ENCODE data around the gene RAB40C. TPM values are rescaled to one million over a fixed set of nuclear protein-coding genes. Genes with fewer than 3 reads are reported as not detected.

The RAB40C gene
- total RNA-seq, 2 experiments from 2014 or later: 6.3 to 7.3 TPM

DNA sequence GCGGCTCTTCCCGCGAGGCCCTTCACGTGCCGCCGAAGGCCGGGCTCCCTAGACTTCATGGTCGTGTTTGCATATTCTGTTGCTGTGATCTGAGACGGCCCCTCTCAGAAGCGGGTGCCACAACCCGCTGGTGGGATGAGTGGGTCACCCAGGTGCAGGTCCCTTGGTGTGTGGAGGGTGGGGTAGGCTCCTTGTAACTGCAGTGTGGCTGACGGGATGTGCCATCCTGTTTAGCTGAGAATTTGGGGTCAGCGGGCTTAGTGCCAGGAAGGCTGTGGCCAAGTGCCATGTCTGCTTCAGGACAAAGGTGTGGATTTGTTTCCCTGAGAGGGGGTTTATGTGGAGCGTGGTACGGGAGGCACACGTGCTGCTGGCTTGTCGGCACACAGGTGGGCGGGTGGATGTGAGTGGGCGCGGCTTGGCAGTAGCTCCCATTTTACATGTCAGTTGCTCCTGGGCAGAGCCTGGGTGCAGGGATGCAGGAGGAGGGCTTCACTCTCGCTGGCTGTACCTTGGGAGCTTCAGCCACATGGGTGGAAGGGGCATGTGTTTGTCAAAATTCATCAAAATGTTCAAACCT is 31.8 kb downstream of the RAB40C start:
- Mint-ChIP-seq H3K27ac (no peak overlapping the region), H3K4me1 (ENCODE audit: low read depth) (no peaks in the 10 kb centered on the region), H3K27me3 (ENCODE audit: low read depth) (no peaks in the 10 kb centered on the region), H3K4me3 (no peak overlapping the region), H3K36me3 (ENCODE audit: low read depth) (no peaks in the 10 kb centered on the region), H3K9me3 (no peaks in the 10 kb centered on the region)
- intact Hi-C loops (cut with micrococcal nuclease): no loop called here
- DNase-seq: no peak
- CTCF ChIA-PET: interaction anchor here (0.6 kb wide), 1 partner anchor 515 kb away, joined by 3 read pairs; no protein-coding TSS in a partner anchor

DNA sequence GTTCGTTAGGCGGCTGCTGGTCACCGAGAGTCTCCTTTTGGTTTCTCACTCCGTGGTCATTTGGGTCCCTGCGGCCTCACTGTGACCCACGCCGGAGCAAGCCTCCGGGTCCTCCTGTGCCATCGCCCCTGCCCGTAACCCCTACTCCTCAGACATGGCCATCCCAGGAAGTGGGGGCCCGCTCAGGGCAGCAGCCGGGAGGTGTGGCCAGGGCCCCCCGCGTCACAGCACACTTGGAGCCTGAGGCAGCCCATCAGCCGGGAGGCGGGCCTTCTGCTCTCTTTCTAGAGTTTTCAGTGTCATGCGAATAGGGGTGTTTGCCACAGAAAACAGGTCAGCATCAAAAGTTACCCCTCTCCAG is 33.0 kb downstream of the RAB40C start:
- intact Hi-C loops (cut with micrococcal nuclease): no loop called here
- no peak overlapping the region for H3K4me3 Mint-ChIP-seq
- CTCF ChIA-PET: no interaction called here
- H3K4me1 Mint-ChIP-seq (ENCODE audit: low read depth): no peaks in the 10 kb centered on the region
- H3K36me3 Mint-ChIP-seq (ENCODE audit: low read depth): no peaks in the 10 kb centered on the region
- no peak overlapping the region for H3K27ac Mint-ChIP-seq
- H3K9me3 Mint-ChIP-seq: no peaks in the 10 kb centered on the region
- no peaks in the 10 kb centered on the region for H3K27me3 Mint-ChIP-seq (ENCODE audit: low read depth)
- DNase-seq: no peak

DNA sequence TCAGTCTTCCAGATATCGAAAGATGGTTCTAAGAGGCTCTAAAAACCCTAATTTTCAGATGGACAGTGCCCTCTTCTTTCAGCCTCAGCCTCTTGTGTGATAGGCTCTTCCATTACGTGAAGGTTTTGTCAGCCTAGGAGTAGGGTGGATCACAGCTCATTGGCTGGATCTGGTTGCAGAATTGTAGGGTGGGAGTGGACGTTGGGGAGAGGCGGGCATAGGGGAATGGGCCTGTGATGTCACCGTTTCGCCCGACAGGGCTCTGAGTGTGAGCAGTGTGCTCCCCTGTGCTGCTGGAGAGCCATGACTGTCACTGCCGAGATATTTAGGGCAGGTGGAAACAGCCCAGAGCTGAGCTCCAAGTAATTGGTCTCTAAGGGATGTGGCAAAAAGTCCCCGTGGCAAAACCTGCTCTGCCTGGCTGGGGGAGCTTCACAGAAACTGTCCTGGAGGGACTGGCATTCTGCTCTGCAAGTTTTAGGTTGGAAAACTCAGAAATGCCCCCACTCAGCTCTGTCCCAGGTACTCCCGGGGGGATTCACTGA is 34.7 kb downstream of the RAB40C start:
- CTCF ChIA-PET: no interaction called here
- no peak for DNase-seq
- no peak overlapping the region for H3K4me3 Mint-ChIP-seq
- no peaks in the 10 kb centered on the region for H3K4me1 Mint-ChIP-seq (ENCODE audit: low read depth)
- H3K36me3 Mint-ChIP-seq (ENCODE audit: low read depth): no peaks in the 10 kb centered on the region
- no peaks in the 10 kb centered on the region for H3K9me3 Mint-ChIP-seq
- intact Hi-C loops (cut with micrococcal nuclease): no loop called here
- no peaks in the 10 kb centered on the region for H3K27me3 Mint-ChIP-seq (ENCODE audit: low read depth)
- no peak overlapping the region for H3K27ac Mint-ChIP-seq

DNA sequence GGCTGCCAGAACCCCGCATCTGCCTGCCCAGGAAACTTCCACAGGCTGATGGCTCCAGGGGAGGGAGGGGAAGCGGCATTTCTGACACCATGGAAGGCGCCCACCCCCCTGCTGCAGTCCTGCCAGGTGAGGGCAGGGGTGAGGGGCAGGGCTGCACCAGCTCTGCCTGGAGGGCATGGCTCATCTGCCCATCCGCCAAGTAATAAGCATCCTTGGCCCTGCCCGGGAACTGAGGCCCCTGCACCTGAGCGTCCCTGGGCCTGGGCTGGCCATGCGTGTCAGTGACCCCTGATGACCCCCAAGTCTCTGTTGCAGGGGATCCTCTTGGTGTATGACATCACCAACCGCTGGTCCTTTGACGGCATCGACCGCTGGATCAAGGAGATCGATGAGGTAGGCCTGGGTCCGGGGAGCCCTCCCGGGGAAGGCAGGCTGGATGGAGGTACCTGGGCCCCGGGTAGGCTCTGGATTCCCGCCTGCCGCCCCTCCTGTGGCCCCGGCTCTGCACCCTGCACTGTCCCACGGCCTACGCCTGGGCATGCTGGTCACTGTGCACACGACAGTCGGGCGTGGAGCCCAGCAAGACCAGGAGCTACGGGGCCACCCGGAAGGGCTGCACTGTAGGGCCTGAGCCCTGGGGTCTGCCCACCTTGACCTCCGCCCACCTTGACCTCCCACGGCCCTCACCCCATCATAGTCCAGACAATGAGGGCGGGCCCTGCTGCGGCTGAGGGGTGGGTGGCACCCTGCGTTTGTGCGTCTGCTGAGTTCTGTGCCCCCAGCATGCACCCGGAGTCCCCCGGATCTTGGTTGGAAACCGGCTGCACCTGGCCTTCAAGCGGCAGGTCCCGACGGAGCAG is 35.5 kb downstream of the RAB40C start:
- Mint-ChIP-seq H3K9me3 (no peaks in the 10 kb centered on the region), H3K36me3 (ENCODE audit: low read depth) (no peaks in the 10 kb centered on the region), H3K4me3 (no peak overlapping the region), H3K4me1 (ENCODE audit: low read depth) (no peaks in the 10 kb centered on the region), H3K27me3 (ENCODE audit: low read depth) (no peaks in the 10 kb centered on the region), H3K27ac (no peak overlapping the region)
- DNase-seq: no peak
- intact Hi-C loops (cut with micrococcal nuclease): no loop called here
- CTCF ChIA-PET: no interaction called here

DNA sequence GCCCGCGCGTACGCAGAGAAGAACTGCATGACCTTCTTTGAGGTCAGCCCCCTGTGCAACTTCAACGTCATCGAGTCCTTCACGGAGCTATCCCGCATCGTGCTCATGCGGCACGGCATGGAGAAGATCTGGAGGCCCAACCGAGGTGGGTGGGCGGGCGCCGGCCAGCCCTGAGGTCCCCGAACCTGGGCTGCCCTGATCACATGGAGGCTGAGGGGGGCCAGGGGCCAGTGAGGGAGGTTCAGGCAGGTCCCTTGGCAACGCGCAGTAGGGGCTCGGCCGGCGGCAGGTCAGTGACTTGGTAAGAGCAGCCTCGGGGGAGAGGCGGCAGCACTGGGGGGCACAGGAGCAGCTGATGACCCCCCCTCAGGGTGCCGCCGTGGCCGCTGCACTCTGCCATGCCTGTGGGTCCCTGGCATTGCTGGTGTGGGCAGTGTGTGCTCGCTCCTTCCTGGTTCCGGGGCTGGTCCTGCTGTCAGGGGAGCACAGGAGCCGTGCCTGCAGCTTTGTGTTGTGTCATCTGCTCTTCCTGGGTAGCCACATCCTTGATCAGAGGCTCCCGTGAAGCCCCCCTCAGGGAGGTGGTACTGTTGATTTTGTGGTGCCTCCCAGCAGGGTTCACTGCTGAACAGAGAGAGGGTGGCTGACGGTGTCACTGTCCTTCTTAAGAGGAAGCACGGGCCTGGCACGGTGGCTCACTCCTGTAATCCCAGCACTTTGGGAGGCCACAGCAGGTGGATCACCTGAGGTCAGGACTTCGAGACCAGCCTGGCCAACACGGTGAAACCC is 36.3 kb downstream of the RAB40C start:
- CTCF ChIA-PET: no interaction called here
- H3K27ac Mint-ChIP-seq: no peak overlapping the region
- H3K36me3 Mint-ChIP-seq (ENCODE audit: low read depth): no peaks in the 10 kb centered on the region
- no peaks in the 10 kb centered on the region for H3K9me3 Mint-ChIP-seq
- no peaks in the 10 kb centered on the region for H3K4me1 Mint-ChIP-seq (ENCODE audit: low read depth)
- no peaks in the 10 kb centered on the region for H3K27me3 Mint-ChIP-seq (ENCODE audit: low read depth)
- no peak overlapping the region for H3K4me3 Mint-ChIP-seq
- DNase-seq: no peak
- intact Hi-C loops (cut with micrococcal nuclease): no loop called here

DNA sequence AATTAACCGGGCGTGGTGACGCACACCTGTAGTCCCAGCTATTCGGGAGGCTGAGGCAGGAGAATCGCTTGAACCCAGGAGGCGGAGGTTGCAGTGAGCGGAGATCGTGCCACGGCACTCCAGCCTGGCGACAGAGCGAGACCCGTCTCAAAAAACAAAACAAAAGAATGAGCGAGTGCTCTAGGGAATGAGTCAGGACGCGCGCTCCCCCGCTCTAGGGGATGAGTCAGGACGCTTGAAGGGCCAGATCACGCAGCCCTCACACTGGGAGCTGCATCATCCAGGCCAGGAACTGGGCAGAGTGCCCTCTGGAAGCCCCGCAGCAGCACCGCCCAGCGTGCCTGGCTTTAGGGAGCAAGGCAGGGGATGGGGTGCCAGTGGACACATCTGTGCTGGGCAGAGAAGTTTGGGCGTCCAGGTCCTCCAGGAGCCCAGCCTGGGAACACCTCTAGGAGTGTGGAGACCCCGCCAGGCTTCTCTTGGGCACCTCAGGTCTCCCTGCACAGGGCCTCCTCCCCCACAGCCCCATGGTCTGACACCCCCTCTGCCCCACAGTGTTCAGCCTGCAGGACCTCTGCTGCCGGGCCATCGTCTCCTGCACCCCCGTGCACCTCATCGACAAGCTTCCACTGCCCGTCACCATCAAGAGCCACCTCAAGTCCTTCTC is 37.1 kb downstream of the RAB40C start:
- H3K27ac Mint-ChIP-seq: no peak overlapping the region
- intact Hi-C loops (cut with micrococcal nuclease): no loop called here
- H3K4me1 Mint-ChIP-seq (ENCODE audit: low read depth): no peaks in the 10 kb centered on the region
- no peak overlapping the region for H3K4me3 Mint-ChIP-seq
- H3K9me3 Mint-ChIP-seq: no peaks in the 10 kb centered on the region
- no peaks in the 10 kb centered on the region for H3K36me3 Mint-ChIP-seq (ENCODE audit: low read depth)
- DNase-seq: no peak
- no peaks in the 10 kb centered on the region for H3K27me3 Mint-ChIP-seq (ENCODE audit: low read depth)
- CTCF ChIA-PET: no interaction called here

DNA sequence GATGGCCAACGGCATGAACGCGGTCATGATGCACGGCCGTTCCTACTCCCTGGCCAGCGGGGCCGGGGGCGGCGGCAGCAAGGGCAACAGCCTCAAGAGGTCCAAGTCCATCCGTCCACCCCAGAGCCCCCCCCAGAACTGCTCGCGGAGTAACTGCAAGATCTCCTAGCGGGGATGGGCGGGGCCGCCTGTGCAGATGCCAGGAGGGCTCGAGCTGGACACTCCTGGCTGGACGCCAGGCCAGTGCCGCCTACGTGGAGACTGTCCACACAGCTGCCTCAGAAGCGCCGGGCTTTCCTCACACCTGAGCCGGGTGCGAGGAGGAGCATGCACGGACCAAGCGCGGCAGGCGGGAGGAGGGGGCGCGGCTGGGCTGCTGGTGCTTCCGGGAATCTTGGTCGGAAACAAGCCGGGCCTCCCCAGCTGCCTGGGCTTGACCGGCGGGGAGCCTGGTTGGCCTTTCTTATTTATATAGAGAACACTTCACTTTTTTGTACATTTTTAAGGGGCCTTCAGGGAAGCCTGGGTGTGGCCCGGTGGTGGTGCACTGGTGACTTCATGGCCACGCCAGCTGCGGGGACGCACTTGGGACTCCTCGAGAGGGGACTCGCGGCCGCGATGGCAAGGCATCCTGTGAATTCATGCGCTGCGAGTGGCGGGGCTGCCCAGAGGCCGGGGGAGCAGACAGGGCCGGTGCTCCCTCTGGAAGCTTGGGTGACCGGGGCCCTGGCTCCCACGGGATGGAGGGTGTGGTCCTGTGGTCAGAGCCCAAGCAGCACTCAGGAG is 37.8 kb downstream of the RAB40C start:
- Mint-ChIP-seq H3K9me3 (no peaks in the 10 kb centered on the region), H3K4me1 (ENCODE audit: low read depth) (no peaks in the 10 kb centered on the region), H3K27ac (no peak overlapping the region), H3K4me3 (no peak overlapping the region), H3K36me3 (ENCODE audit: low read depth) (no peaks in the 10 kb centered on the region), H3K27me3 (ENCODE audit: low read depth) (no peaks in the 10 kb centered on the region)
- intact Hi-C loops (cut with micrococcal nuclease): no loop called here
- DNase-seq: no peak
- CTCF ChIA-PET: no interaction called here

DNA sequence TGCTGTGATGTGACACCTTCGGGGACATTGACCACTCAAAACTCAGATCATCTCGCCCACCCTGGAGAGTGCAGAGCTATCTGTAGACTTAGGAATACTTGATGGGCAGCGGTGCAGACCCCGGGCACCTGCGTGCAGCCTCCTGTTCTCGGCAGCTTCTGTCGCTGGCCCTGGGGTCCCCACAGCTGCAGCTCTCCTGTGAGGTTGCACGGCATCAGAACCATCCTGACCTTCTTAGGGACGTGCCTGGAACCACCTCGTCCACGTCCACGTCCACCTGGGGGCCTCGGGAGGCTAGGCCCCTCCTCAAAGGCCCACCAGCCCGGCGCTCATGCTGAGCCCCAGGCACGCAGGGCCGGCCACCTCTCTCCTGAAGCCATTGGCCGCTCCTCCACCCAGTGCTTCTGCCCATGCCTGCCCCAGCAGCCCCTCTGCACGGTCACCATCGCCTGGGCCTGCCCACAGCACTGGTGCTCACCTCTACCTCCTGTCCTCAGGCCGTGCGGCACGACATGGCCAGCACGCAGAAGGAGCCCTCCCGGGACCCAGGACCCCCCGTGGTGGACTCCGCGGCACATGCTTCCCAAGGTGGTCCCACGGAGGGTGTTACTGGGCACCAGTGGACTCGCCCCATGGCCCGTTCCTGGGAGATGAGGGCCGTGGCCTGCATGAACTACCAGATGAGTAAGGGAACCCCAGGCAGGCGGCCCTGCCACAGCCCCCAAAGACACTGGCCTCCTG is 38.6 kb downstream of the RAB40C start:
- DNase-seq: no peak
- Mint-ChIP-seq H3K4me1 (ENCODE audit: low read depth) (no peaks in the 10 kb centered on the region), H3K9me3 (no peaks in the 10 kb centered on the region), H3K27ac (no peak overlapping the region), H3K36me3 (ENCODE audit: low read depth) (no peaks in the 10 kb centered on the region), H3K4me3 (no peak overlapping the region), H3K27me3 (ENCODE audit: low read depth) (no peaks in the 10 kb centered on the region)
- intact Hi-C loops (cut with micrococcal nuclease): no loop called here
- CTCF ChIA-PET: no interaction called here

DNA sequence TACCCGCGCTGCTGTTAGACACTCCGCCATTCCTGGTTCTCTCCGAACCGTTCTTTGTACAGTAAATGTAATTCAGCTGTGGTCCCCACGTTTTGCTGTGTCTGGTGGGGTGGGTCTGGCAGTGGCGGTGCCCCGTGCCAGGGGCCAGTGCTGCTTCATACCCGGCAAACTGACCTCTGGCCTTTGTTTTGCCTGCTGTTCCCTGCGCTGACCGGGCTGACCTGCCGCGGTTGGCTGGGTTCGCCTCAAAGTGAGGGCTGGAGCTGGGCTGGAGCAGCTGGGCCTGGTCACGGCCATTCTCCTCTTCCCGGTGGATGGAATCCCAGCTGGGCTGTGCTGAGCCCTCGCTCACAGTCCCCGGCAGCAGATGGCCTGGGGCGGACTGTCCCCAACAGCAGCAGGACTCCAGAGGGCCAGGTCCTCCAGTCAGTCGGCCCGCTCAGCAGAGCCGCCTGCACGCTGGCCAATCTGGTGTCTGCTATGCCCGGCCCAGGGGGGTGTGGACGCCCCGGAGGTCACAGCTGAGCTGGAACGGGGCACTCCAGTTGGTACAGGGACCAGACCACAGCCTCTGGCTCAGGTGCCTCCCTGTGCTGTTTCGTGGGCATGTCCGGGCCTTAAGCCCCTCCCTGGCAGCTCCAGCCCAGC is 39.4 kb downstream of the RAB40C start:
- Mint-ChIP-seq H3K9me3 (no peaks in the 10 kb centered on the region), H3K27me3 (ENCODE audit: low read depth) (no peaks in the 10 kb centered on the region), H3K27ac (no peak overlapping the region), H3K4me1 (ENCODE audit: low read depth) (peaks cover under 1% of the 10 kb centered on the region), H3K36me3 (ENCODE audit: low read depth) (peaks cover 5% of the 10 kb centered on the region), H3K4me3 (no peak overlapping the region)
- DNase-seq: no peak
- intact Hi-C loops (cut with micrococcal nuclease): no loop called here
- CTCF ChIA-PET: no interaction called here

DNA sequence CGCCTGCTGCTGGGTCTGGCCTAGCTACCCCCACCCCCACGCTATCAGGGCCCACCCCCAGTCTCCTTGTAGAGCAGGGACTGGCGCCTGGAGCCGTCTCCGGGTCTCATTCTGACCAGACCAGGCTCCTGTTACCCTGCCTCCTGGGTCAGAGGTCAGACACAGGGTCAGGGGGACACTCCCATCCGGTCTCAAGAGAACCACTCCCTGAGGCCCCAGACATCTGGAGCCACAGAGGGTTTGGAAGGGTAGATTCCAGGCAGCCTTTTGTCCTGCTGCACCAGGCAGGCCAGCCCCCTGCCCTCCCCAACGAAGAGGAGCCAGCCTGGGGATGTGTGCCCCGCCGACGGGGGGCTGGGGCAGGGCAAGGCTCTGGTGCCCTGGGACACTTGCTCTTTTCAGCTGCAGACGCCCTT is 40.0 kb downstream of the RAB40C start:
- CTCF ChIA-PET: no interaction called here

DNA sequence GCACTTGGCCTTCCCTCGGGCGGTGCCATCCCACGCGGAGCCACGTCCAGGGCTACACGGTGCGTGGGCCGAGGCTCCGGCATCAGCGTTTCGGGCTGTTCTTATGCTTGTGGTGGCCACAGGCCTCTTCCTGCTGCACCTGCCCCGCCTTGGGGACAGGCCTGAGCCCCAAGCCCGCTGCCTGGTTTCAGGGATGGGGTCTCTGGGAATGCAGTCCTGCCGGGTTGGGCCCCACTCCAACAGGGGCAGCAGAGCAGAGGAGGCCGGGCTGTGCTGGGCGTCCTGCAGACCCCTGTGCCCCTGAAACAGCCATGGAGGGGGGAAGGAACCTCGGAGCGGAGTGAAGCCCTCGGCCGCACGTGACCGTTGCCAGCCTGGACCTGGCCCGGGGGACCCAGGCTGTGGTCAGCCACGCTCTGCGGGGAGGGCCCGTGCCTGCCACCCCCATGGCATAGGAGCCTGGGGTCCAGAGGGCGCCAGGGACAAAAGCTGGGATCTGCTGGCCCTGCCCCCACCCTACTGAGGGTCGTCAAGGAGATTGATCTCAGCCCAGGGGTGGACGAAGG is 40.5 kb downstream of the RAB40C start:
- H3K27me3 Mint-ChIP-seq (ENCODE audit: low read depth): no peaks in the 10 kb centered on the region
- DNase-seq: no peak
- no peaks in the 10 kb centered on the region for H3K9me3 Mint-ChIP-seq
- H3K27ac Mint-ChIP-seq: no peak overlapping the region
- intact Hi-C loops (cut with micrococcal nuclease): no loop called here
- CTCF ChIA-PET: no interaction called here
- peaks cover 9% of the 10 kb centered on the region for H3K36me3 Mint-ChIP-seq (ENCODE audit: low read depth)
- H3K4me3 Mint-ChIP-seq: no peak overlapping the region
- peaks cover 7% of the 10 kb centered on the region for H3K4me1 Mint-ChIP-seq (ENCODE audit: low read depth)

More for the DNA sequence above, 40.0 kb downstream of the RAB40C start:
- H3K4me1 Mint-ChIP-seq (ENCODE audit: low read depth): peaks cover 4% of the 10 kb centered on the region
- intact Hi-C loops (cut with micrococcal nuclease): no loop called here
- no peaks in the 10 kb centered on the region for H3K27me3 Mint-ChIP-seq (ENCODE audit: low read depth)
- H3K4me3 Mint-ChIP-seq: no peak overlapping the region
- no peak overlapping the region for H3K27ac Mint-ChIP-seq
- no peak for DNase-seq
- no peaks in the 10 kb centered on the region for H3K9me3 Mint-ChIP-seq
- H3K36me3 Mint-ChIP-seq (ENCODE audit: low read depth): peaks cover 8% of the 10 kb centered on the region
